NCI-H2081 treated with DMSO at 0.1 percent for 48 hours (cell line): ENCODE results near the gene DCC.
"Not testable (repeated sequence)": the region's sequence is repeated elsewhere in the genome, so short reads cannot be mapped to it uniquely, and the experiment has no call there.

Experiments used
- DNase-seq: peaks from one replicate; lab custom pipeline; 2025; lab: John Stamatoyannopoulos, UW

Gene DCC

DNA sequence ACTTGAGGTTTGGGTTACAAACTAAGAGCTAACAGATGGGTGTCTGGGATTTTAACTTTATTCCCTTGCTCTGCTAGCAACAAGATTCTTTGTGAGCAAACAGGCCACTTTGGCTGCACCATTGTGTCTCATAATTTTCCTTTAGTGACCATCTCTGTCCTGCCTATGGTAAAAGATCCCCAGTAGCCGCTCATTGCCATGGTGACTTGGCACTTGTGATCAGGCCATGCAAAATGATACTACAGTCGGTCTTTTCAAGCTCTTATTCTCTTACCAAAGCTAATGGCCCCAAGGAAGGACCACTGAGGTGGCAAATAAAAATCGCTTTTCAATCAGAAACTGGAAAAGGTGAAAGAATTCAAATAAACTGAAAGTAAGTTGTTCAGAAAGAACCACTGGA is 1047.6 kb downstream of the DCC start:
- no peak for DNase-seq

DNA sequence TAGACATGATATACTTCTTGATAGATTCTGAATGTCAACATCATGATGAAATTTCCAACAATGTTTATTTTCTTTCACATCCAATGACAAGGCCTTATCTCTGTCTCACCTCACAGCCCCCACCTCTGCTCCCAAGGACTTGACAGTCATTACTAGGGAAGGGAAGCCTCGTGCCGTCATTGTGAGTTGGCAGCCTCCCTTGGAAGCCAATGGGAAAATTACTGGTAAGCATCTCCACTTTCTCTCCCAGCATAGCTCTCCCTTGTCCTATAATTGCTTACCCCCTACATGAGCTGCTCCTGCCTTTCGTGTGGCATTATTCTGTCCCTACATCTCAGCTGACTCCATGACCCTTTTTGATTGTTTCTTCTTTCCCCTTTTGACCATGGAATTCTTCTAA is 1062.7 kb downstream of the DCC start:
- DNase-seq = no peak

DNA sequence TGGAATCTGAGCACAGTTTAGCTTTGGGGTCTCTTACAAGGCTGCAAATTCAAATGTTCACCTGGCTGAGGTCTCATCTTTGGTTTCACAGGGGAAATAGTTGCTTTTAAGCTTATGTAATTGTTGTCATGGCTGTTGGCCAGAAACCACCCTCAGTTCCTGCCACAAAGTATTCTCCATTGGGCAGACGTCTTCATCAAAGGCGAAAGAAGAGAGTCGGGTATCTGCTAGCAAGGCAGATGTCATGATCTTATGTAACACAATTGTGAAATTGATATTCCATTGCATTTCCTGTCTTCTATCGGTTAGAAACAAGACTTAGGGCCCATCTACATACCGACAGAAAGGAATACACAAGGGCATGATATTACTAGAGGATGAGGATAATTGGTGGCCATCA is 1068.3 kb downstream of the DCC start:
- DNase-seq = no peak

DNA sequence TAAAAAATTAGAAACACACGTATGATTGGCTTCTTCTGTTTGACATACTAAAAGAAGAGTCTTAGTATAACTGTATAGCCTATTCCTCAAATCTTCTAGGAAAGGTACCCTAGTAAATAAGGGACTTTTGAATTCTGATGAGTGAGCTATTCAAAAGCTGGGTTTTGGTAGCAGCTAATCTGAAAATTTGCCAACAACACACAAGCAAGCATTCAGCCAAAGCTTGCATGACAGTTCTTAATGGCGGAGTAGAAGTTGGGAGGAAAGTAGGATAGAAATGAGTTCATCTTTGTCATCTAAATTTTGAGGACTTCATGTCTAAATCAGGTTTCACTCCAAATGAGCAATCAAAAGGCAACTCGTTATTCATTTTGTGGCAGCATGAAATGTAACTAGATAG is 1071.5 kb downstream of the DCC start:
- DNase-seq = no peak

DNA sequence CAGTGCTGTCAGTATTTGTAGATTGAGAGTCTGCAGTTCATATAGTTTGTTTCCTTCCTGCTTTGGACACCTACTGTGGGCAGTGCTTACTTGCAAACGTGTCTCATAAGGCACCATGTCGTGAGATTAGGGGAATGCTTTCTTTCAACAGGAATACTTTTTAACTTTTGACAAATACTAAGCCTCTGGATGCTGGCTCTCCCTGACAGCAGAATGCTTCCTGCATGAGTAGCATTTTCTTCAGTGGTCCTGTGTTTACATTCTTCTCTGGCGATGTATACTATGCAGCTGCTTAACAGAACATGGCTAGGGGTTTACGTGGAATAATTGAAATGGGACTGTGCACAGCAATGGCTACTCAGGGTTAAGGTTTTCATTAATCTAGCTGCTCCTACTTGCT is 1077.0 kb downstream of the DCC start:
- DNase-seq = no peak

DNA sequence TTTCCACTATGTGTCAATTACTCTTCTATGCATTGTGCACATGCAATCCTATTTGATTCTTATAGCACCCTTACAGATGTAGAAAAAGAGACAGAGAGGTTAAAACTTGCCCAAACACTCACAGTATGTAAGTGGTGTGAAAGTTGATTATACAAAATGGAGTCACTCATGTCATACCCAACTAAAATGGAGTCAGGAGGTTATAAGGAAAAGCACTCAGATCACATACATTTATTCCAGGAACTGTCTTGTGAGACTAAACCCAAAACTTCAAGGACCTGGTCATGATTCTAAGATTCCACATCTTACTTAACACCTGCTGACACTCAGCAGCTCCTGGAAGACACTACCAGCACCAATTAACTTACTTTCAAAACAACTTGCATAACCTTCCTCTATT is 1081.9 kb downstream of the DCC start:
- no peak for DNase-seq

DNA sequence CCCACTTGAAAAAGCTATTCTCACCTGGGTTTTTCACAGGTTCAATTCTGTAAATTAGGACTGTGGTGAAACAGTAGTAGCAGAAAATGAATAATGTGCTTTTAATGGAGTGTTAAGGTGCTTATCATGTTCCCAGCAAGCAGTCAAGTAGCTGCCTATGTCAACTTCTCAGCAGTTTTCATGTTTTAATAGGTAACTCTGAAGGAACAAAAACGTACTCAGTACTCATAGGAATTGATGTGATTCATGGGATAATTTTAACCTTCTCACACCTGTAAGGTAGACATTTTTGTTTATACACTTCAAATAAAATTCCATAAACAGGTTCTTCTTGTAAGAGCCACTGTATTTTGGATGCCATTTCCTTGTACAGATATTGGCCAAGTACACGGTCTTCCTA is 1082.9 kb downstream of the DCC start:
- peak; percentile 29 for DNase-seq

DNA sequence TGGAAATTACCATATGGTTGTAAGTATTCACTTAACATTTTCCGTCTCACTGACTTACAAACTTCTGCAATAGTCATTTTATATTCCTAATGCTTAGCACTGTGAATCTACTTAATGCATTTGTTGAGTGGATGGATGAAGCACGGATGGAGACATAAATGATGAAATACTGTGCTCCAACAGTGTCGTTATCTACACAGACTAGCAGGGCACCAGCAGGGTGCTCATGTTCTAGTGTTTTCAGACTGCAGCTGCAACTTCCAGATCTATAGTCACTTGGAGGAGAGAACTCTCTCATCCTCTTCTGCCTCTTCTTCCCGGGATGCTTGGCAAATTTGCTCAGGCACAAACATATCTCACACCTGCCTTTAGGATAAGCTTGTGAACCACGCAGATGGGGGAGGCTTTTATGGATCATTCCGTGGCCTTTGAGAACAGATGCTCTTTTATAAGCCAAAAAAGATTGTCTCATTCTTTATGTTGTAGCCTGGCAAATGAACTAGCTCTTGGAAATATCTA is 1086.7 kb downstream of the DCC start:
- DNase-seq = no peak

DNA sequence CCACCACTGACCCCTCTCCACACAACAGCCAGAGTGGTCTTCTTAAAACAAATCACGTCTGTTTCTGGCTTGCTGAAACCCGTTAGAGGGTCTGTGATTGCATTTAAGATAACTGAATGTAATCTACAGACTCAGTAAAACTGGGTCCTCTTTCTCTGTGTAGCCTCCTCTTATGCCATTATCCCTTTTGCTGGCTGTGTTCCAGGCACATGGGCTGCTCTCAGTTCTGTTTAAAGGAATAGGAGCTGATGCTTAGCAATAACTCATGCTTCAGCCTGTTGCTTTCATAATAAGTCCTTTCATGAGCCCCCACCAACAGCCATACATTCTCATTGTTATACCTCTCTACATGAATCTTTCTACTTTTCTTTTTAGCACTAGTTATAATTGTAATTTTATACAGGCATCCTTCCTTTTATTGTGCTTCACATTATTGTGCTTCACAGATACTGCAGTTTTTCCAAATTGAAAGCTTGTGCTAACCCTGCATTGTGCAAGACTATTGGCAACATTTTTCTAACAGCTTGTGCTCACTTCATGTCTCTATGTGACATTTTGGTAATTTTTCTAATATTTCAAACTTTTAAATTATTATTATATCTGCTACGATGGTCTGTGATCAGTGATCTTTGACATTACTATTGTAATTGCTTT is 1101.9 kb downstream of the DCC start:
- DNase-seq = no peak

DNA sequence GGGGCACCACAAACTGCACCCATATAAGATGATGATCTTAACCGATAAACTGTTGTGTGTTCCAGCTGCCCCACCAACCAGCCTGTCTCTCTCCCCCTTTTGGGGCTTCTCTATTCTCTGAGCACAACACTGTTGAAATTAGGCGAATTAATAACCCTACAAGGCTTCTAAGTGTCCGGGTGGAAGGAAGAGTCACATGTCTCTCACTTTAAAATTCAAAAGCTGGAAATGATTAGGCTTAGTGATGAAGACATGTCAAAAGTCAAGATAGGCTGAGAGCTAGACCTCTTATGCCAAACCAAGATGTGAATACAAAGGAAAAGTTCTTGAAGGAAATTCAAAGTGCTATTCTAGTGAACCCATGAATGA is 1102.4 kb downstream of the DCC start:
- DNase-seq = no peak

DNA sequence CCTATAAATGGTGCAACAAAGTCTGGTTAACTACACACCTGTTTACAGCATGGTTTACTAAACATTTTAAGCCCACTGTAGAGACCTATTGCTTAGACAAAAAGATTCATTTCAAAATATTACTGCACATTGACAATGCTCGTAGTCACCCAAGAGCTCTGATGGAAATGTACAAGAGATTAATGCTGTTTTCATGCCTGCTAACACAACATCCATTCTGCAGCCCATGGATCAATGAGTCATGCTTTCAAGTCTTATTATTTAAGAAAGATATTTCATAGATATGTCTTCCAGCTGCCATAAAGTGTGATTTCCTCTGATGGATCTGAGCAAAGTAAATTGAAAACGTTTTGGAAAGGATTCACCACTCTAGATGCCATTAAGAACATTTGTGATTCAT is 1103.3 kb downstream of the DCC start:
- no peak for DNase-seq

DNA sequence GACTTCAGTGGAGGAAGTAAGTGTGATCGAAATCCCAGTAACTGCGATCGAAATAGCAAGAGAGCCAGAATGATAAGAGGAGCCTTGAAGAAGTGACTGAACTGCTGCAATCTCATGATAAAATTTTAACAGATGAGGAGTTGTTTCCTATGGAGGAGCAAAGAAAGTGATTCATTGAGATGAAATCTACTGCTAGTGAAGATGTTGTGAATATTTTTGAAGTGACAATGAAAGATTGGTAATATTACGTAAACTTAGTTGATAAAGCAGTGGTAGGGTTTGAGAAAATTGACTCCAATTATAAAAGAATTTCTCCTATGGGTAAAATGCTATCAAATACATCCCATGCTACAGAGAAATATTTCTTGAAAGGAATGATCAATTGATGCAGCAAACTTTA is 1103.8 kb downstream of the DCC start:
- no peak for DNase-seq

DNA sequence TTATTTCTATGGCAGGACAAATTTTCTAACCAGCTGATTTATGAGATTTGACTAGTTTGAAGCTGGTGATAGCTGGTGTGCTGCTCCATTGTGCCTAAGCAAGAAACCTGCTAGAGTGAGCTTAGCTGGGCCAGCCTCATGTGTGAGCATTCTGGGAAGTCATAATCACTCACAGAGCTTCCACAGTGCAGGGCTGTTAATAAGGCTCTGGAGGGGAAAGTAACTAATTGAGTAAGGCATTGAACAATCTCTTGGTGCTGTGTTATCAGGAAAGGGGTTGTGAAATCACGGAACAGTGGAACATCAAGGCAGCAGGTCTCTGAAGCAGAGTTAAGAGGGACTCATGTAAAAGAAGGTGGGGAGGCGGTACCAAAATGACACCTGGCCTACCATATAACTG is 1111.9 kb downstream of the DCC start:
- no peak for DNase-seq

DNA sequence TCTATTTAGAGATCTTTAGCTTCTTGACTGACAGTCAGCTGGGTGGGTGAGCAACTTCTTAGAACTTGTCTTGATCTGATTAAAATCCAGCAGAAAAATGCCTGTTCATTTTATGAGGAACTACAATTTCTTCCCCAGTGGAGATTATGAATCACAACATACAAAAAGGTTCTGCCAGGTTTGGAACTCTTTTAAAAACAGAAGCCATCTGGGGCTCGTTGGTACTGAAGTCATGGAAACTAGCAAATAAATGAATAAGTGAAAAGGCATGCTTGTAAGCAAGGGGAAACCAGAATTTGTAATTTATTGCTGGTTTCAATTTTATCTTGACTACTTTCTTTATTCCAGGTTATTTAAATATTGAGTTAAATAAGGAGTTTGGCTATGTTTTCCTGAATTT is 1117.1 kb downstream of the DCC start:
- DNase-seq = no peak

DNA sequence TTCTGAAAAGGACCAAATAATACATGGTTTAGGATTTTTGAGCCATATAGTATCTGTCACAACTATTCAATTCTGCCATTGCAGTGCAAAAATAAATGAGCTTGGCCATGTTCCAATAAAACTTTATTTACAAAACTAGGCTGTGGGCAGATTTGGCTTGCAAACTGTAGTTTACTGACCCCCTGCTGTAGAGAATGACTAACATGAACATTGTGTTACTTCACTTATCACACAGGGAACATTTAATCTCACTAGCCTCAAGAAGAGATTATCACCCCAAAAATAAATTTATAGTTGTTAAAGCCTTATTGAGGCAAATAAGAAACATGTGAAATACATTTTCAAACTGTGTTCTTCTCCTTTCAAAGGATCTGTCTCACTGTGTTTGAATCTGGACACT is 1118.3 kb downstream of the DCC start:
- DNase-seq = no peak

DNA sequence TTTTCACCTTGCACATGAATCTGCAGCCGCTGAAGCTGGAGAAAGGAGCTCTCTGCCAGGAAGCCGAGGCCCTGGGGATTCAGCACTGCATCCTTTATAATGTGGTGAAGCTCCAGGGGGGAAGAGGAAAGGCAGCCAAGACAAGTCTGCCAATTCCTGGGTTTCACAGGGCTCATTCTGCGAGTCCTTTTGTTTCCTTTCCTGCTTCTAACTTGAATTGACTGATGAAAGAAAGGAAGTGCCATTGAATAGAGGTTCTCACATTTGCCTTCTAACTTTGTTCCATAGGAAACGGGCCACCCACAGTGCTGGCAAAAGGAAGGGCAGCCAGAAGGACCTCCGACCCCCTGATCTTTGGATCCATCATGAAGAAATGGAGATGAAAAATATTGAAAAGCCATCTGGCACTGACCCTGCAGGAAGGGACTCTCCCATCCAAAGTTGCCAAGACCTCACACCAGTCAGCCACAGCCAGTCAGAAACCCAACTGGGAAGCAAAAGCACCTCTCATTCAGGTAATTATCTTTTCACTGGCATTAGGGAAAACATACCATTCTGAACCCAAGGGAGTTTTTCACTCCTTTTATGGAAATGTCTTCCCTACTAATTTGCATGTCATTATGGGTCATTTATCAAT is 1119.1 kb downstream of the DCC start:
- peak; percentile 27 for DNase-seq

DNA sequence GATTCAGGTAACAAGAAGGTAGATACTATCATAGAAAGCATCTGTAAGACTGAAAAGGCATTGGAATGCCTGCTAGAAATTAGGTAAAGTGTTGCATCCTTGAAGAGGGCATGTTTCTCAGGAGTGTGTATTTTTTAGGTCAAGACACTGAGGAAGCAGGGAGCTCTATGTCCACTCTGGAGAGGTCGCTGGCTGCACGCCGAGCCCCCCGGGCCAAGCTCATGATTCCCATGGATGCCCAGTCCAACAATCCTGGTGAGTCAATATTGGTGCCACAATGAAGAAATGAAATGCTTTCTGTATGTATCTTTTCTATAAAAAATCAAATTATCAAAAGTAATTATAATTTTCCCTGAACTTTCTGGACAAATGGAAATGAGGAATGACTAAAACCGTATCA is 1127.8 kb downstream of the DCC start:
- no peak for DNase-seq

DNA sequence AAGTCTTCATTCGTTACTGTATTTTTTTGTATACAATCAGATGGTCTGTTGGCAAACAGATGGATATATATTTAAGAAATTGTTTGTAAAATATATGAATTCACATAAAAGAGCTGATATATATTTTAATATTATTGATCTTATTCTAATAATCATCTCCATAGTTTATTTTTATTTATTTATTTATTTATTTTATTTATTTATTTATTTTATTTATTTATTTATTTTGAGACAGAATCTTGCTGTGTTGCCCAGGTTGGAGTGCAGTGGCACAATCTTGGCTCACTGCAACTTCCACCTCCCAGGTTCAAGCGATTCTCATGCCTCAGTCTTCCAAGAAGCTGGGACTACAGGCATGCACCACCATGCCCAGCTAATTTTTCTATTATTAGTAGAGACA is 1128.2 kb downstream of the DCC start:
- not testable (repeated sequence) for DNase-seq

DNA sequence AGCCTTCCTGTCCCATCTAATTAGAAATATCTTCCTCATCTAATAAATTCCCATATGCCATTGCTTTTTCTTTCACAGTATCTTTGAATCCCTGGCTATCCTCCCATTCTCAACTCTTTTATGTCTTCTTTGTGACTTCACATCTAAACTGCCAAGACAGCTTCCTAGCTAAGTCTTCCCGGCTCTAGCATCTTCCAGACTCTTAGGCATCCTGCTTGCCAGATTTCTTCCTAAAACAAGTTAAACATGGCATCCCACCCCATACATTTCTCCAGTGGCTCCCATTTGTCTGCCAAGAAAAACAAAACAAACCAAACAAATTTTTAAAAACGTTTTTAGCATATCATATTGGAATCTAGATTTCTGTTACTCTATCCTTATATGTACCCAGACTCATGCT is 1132.5 kb downstream of the DCC start:
- no peak for DNase-seq

DNA sequence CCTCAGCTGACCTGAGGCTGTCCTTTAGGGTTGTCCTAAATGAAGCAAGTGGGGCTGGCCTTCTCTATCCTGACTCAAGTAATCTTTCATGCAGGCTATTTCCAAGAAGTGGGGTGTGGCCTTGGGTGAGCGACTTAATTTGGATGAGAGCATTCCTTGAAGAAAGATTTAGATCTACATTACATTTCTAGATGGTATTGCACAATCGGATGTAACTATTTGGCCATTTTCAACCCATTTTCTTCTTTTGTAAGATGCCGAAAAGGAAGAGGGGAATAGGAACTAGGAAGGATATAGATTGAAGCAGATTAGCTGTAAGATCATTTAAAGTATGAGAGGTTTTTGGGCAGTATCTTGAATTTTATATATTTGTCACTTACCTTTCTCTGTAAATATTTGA is 1138.2 kb downstream of the DCC start:
- no peak for DNase-seq

DNA sequence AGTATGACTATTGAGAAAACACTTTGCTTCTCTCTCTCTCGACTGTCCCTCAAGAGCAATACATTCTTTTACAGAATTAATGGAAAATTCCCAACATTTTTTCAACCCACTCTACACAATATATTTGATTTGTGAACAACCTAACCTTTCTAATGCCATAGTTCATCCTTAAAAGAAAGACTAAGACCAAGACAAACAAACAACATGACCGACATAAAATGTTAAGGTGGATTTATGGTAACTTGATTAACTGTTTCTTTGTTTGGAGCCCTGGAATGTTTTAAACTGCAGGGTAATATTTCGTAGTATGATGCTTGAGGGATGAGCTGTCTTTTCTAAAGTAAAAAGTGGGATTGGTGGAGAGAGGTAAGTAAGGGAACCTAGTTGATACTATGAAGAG is 1146.3 kb downstream of the DCC start:
- DNase-seq = no peak

DNA sequence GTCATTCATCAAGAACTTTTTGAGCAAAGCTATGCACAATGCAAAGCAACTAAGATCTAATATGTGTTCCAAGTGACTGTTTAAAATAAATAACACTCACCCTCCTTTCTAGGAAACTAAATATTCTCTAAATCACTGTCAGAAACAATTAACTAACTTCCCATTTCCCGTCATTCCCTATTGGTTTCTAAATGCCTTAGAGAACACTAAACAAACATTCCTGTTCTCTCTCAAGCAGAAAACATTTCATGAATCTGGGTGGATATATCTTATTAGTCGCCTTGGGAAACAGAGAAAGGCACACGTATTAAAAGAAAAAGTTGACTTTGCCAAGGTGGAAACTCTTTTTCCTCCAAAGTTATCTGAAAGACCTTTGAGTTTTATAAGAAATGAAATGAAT is 1149.3 kb downstream of the DCC start:
- DNase-seq = no peak

DNA sequence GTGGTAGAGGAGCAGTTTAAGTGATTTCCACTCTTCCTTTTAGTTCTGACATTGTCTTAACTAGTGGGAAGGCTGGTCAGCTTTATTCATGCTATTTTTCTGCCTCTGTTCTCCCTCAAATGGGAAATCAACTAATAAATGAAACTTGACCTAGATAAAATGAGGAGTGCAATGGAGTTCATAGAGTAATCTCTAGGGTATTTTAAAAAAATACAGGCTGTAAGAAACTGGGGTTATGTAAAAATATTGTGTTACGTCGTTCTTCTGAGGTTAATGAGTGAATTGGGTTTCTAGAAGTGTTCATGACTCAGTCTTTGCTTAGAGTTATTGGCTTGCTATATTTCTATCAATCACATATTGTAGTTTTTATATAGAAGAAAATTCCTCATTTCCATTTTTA is 1150.0 kb downstream of the DCC start:
- DNase-seq = no peak

DNA sequence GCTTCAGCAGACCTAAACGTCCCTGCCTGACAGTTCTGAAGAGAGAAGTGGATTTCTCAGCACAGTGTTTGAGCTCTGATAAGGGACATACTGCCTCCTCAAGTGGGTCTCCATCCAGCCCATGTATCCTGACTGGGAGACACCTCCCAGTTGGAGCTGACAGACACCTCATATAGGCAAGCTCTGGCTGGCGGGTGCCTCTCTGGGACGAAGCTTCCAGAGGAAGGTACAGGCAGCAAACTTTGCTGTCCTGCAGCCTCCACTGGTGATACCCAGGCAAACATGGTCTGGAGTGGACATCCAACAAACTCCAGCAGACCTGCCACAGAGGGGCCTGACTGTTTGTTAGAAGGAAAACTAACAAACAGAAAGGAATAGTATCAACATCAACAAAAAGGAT is 1156.0 kb downstream of the DCC start:
- no peak for DNase-seq
